Jurkat, Clone E6-1 (cell line): Measurements from ENCODE around the gene TMEM240.
"Not testable (repeated sequence)": the region's sequence is repeated elsewhere in the genome, so short reads cannot be mapped to it uniquely, and the experiment has no call there.

Source experiments
- DNase-seq: peaks from one replicate; pipeline ENCODE4 v3.0.0-alpha.2; 2011; ENCODE audit warnings: low read depth, low spot score
- H3K4me3 ChIP-seq: 2 replicates; pipeline ENCODE4 v1.5.1; 2011; ENCODE audit warnings: mild to moderate bottlenecking, low read length, control low read depth, moderate library complexity

Gene TMEM240

DNA sequence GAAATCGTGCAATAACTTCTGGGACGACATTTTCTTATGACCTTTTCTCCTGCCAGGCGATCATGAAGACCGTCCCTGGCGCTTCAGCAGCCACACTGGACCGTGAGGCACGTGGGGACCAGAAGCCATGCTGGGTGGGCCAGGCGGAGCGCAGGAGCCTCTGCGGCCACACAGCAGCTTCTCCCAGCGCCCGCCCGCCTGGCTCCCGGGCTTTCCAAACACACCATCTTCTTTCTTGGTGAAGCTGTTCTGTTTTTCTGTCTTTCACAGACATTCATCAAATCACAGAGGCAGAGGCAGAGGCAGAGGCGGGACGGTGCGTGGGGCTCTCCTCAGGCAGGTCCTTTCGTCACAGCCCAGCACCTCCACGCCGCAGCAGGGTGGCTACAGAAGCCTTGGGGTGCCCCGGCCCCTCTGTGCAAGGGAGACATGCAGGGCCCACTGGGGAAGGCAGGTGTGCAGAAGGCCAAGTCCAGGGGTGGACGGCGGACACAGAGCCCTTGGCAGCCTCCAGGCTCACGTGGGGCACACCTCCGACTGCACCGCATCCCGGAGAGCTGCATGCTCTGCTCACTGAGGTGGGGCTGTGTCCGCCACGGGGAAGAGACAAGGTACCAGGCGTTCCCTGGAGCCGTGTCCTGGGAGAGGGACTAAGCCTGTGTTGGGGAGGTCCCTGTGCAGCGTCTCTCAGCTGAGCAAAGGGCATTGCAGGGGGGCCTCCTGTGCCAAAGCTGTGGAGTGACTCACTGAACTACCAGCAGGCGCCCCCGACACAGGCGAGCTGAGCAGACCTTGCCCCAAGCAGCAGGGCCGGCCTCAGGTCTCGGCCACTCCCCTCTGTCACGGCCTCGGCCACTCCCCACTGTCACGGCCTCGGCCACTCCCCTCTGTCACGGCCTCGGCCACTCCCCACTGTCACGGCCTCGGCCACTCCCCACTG lies 2.6 kb upstream of the TMEM240 start:
- no peak overlapping the region for H3K4me3 ChIP-seq
- no peak for DNase-seq

DNA sequence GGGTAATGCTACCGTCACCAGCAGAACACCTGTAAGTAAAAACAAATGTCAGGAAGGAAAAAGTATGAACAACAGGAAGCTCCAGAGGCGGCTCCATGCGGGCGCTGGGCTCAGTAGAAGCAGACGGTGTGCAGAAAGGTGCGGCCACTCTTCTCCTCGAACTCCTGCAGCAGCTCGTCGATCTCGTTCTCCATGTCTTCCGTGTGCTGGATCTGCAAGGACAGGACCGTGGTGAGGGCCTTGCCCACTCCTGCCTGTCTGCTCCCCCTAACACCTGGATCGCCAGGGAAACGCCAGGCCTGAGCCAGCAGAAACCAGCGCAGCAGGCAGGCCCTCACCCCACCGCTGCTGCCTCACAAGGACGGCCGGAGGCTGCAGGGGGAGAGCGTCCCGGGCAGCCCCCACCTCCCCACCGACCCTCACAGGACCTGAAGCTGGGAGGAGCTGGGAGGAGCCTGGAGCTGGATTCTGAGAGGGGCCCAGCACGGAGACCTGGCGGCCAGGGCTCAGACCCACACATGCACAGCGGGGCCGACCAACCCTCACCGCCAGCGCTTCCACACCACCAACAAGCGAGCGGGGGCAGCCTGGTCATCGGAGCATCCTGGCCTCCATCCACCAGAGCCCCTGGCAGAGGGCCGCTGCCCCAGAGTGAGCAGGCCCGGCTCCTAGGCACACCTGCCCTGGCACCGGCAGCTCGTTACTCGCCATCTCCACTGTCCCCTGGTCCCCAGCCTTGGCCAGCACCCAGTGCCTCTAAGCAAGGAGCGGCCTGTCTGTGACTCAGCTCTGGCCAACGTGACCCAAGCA lies 1.7 kb upstream of the TMEM240 start:
- DNase-seq, result no peak
- no peak overlapping the region for H3K4me3 ChIP-seq

DNA sequence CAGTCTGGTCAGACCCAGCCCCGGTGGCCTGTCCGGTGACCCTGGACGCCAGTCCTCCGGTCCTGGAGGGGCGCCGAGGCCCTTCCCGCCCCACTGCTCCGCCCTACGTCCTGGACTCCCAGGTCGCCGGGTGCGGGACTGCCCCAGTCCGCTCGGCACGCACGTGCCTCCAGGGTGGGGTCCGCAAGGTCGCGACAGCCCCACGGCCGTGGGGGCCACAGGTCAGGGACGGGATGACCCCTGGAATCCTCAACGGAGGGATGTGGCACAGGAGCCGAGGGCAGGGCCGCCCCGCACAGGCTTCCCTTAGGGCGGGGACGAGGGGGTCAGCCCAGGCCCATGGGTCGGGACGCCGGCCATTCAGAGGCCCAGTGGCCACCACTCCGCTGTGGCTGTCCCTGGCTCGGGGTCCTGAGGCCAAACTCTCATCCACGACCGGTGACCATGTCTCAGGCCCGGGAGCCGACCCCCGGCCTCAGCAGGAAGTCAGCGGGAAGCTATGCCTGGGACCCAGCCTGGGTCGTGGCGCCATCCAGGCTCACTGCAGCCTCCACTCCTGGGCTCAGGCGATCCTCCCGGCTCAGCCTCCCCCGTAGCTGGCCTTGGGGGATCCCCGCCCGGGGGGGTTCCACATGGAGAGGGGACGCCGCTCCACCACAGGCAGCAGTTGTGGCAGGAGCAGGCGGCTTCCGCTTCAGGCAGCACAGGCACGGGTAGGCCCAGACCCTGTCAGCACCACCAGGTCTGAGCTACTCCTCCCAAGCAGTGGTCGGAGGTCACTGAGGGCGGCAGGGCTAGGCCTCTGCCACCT lies 599 bp upstream of the TMEM240 start:
- no peak overlapping the region for H3K4me3 ChIP-seq
- no peak for DNase-seq

DNA sequence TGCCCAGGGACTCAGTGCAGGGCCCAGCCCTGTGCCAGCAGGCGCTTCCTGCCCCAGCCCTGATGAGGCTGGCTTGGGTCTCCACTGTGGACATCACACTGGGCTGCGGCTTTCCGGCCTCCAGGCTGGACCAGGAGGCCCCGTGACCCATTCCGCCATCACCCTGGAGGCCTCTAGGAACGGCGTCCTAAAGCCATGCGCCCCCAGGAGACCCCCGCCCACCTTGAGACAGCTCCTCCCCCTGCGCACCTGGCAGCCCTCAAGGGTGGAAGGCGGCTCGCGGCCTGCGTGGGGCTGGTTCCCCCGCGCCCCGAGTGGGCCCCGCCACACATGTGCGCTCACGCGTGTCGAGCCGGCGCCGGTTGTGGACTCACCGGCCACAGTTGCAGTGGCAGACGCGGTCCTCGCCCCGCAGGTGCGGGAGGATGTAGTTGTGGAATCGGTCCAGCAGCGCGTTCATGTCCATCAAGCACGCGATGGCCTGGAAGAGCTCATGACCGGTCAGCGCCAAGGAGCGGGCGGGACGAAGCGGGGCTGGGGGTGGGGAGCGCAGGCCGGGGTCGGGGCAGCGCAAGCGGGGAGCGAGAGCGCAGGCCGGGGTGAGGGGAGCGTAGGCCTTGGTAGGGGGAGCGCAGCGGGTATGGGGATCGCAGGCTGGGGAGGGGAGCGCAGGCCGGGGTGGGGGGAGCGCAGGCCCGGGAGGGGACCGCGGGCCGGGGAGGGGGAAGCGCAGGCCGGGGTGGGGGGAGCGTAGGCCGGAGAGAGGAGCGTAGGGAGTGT lies 924 bp downstream of the TMEM240 start:
- no peak for DNase-seq
- H3K4me3 ChIP-seq, result no peak overlapping the region

DNA sequence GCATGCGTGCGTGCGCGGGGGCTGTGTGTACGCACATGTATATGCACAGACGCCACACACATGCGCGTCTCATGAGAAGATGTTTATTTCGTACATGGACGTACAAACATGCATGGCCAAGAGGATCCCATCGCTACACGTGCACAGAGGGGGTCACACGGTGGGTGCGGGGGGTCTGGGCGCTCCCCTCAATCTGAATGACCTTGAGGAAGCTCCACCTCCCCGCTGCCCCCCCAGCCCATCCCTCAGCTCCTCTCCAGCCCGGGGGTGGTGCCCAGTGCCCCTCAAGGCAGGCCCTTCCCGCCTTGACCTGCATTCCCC lies 1.5 kb downstream of the TMEM240 start:
- DNase-seq, result no peak
- no peak overlapping the region for H3K4me3 ChIP-seq

DNA sequence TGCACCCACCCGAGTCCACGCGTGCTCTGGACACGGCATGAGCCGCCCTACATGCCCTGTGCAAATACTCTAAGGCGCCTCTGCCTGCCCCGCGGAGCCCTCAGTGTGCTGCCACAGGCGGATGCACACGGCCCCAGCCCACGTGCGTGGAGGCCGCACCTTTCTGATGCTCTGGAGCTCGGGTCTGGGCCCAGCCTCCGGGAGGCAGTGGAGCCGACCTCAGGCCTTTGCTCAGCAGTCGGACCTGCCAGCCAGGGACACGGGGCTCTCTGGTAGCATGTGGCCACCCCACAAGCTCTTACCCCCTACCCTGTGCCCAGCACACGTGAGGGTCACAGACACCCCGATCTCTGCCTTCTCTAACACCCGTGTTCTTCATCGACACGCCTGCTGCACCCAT lies 2.1 kb downstream of the TMEM240 start:
- no peak for DNase-seq
- H3K4me3 ChIP-seq, result no peak overlapping the region

DNA sequence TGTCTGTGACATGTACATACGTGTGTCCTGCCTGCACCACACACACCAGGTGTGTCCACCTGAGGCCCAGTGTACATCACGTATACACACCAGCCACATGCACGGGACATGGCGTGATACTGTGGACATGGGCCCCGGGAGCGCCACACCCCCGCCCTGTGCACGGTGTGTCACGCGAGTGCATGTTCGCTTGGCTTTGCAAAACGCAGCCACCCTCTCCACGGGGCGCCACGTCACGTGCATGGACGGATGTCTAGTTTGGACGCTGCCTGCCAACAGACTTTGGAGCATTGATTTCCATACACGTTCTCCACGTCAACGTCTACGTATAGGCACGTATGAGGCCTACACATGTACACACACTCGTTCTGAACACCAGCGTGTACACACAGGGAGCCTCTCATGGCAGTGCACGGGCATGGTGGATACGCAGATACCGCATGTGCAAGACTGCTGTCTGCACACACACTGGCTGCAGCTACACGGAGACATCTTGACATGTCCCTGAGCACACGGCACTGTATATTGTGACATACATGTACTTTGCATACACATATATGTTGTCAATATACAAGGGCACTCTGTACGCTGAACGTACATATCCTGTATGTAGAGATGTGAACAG lies 2.7 kb downstream of the TMEM240 start:
- no peak for DNase-seq
- no peak overlapping the region for H3K4me3 ChIP-seq

DNA sequence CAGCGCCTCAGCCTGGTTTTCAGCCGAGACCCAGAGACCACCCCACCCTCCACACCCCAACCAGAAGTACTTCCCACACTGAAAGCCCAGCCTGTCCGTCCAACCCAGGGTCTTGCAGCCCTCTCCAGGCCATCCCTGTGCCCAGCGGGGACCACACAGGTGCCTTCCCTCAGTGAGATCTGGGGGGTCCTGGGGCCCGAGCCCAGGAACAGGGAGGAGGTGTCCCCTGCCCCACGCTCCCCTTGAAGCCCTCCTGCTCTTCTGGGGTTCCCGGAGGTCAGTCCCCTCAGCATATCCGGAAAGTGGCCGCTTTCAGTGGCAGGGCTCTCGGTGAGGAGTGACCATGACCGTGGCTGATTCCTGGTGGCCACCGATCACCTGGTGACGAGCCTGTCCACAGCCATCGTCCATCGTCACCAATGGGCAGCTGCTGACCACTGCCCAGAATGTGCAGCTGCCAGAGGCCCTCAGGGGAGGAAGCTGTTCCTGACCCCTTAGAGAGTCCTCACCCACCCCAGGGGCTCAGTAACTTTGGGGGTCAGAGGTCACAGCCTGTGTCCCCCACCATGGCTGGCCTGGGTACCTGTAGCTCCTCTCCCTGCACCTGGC lies 3.4 kb downstream of the TMEM240 start:
- no peak for DNase-seq
- H3K4me3 ChIP-seq, result no peak overlapping the region

DNA sequence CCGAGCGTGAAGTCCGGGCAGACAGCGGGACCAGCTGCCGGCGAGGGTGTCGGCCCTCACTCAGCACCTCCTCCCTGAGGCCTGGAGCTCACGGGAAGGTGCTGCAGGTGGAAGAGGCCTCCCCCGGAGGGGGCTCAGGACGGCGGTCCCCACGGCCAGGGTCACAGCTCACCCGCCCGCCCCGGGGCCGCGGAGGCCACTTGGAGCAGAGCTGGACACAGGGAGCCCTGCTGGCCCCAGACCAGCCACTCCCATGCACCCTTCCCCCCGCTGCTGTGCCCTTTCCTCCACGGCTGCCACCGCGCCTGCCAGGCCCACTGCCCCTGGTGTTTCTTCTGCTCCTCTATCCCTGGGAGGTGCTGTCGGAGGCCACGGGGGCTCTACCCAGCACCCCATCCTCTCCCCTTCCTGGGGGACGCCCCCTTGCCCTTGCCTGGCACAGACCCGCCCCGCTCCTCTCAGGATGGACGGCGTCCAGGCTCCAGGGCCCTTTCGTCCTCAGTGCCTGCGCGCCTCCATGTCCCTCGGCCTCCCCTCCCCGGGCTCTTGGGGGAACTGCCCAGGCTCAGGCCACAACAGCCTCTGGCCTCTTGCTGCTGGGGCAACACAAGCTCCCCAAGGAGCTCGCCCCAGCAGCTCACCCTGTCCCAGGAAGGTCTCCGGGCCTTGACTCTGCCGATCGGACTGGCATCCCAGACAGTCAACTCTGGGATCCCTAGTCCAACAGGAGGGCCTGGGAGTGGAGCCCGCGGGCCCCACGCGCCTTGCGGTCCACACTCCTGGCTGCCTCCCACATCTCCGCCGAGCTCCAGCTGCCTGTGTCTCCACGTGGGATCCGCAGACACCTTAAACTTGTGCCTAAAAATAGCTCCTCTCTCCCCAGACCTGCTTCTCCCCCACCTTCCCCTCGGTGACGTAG lies 4.1 kb downstream of the TMEM240 start:
- DNase-seq, result no peak
- no peak overlapping the region for H3K4me3 ChIP-seq

DNA sequence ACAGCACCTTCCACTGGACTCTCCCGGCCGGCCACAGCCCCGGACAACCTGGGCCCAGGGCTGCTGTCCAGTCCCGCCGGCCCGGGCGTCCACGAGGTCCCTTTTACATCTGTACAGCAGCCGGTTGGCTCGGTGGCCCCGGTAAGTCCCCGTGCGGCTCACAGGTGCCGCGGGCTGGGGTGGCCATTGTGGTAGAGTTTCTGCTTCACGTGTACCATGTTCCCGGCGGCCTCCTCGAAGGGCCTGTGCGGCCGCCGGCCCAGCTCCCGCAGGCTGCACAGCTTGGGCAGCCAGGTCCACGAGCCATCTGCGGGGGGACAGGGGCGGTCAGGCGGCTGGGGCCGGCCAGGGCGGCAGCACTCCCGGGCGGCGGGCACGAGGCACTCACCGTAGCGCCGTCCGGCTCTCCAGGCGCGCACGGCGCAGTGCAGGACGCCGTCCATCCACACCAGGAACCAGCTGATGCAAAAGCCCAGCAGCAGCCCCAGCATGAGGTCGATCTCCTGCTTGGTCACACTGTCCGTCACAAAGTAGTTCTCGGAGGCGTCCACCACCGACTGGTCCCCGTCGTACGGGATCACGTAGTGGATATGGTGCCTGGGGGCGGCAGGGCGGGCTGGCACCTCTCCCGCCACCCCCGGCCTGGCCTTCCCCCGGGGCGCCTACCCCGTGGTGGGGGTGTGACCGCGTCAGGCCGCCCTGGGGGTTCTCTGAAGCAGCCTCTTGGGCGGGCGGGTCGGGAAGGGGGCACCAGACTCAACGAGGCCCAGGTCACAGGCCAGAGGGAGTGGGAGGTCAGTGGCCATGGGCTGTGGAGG lies 5.0 kb downstream of the TMEM240 start:
- no peak for DNase-seq
- no peak overlapping the region for H3K4me3 ChIP-seq

DNA sequence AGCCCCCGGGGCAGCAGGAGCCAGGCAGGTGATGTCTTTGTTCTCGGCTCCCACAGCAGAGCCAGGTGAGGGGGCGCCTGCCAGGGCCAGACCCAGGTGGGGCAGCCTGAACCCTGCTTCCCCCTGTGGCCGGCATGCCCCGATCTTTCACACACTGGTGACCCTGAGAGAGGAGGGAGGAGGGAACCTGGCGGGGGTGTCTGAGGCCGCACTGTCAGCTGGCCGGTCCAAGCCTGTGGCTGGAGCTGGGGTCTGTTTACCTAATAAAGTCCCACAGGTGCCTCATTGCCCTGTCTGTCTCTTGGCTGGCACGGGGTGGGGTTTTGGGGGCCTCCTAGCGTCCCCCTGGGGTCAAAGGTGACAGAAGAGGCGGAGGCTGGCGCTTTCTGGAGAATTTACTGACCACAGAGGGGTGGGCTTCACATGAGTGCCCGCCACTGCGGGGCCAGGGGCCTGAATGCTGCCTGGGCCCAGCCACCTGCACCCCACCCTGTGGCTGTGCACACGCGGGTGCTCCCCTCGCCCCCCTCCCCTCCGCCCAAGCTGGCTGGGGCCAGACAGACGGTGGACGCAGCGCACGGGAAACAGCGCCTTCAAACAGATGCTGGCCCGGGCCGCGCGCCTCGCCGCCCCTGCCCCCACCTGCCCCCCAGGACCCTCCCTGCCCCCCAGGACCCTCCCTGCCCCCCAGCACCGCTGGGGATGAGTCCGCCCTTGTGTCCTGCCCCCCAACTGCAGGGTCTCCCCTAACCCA lies 5.8 kb downstream of the TMEM240 start:
- H3K4me3 ChIP-seq, result no peak overlapping the region
- no peak for DNase-seq

DNA sequence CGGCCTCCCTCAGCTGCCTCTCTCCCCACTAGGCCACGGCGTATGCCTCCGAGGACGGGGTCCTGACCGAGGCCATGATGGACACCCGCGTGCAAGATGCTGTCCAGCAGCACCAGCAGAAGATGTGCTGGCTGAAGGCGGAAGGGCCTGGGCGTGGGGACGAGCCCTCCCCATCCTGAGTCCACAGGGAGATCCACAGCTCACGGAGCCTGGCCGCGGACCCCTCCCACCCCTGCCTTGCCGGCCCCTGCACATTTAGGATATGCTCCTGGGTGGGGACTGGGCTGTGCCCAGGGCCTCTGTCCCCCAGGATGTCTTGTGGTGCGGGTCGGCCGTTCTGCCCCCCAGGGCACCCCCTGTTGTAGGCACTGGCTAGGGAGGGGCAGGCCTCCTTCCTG lies 6.5 kb downstream of the TMEM240 start:
- not testable (repeated sequence) for DNase-seq, H3K4me3 ChIP-seq

DNA sequence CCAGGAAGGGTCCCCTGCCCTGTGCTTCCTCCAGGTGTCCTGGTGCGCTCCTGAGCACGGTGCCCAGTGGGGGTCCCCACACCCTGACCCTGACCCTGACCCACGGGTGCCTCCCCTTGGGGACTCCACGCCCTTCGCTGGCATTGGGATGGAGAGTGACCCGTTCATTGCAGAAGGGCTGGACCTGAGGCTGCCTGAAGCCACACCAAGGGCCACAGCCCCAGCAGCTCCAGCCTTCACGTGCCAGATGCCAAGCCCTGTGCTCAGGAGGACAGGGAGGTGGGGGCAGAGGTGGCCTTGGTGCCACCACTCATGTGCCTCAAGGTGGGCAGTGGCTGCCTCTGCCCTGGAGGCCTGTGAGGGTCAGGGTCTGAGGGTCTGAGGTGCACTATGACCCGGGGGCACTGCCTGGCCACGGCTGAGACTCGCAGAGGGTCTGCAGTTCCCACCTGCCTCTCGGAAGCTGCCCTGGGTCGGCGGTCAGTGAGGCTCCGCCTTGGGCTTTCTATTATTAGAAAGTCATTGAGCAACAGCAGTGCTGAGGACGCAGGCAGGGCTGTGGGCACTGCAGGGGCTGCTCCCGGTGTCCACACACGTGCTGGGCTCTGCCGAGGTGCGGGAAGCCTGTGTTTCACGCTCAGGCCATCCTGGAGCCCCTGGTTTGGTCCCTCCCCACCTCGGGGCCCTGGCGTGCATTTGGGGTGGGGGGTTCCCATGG lies 7.1 kb downstream of the TMEM240 start:
- H3K4me3 ChIP-seq, DNase-seq: not testable (repeated sequence)

DNA sequence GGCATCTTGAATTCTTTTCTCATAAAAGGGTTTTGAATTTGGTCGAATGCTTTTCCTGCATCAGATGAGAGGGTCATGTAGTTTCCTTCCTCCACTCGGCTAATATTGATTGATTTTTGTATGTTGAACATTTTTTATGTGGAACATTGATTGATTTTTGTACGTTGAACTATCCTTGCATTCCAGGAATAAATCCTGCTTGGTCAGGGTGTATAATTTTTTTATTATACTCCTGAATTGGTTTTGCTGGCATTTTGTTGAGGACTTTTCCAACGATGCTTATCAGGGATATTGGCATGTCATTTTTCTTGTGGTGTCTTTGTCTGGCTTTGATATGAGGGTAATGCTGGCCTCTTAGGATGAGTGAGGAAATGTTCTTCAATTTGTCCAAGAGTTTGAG lies 8.5 kb downstream of the TMEM240 start:
- no peak overlapping the region for H3K4me3 ChIP-seq
- no peak for DNase-seq

DNA sequence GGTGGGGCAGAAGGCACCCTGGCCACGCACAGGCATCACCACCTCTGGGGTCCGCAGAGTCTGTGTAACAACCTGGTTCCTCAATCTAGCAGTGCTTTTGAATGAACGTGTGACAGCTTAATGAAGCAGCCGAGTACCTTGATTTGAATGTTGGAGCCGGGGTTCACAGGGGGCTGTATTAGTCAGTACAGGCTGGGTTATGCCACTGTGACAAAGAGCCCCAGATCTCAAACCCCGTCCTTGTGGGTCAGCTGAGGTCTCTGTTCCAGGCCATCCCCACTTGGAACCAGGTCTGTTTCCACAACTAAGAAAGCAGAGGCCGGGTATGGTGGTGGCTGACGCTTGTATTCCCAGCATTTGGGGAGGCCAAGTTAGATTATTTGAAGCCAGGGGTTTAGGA lies 10.5 kb downstream of the TMEM240 start:
- no peak overlapping the region for H3K4me3 ChIP-seq

More for the DNA sequence above, 10.5 kb downstream of the TMEM240 start:
- no peak for DNase-seq
